GM10847 (cell line): ENCODE measurements around the gene RBM7.
A peak's percentile ranks its signal among the peaks of the same experiment; 100 is the strongest.

Experiments used
- POLR2A ChIP-seq: IDR thresholded peaks from 2 replicates; pipeline ENCODE4 v1.6.1; 2011; ENCODE audit not compliant: insufficient read length; ENCODE audit errors: extremely low read depth

The RBM7 gene, protein sequence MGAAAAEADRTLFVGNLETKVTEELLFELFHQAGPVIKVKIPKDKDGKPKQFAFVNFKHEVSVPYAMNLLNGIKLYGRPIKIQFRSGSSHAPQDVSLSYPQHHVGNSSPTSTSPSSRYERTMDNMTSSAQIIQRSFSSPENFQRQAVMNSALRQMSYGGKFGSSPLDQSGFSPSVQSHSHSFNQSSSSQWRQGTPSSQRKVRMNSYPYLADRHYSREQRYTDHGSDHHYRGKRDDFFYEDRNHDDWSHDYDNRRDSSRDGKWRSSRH

DNA sequence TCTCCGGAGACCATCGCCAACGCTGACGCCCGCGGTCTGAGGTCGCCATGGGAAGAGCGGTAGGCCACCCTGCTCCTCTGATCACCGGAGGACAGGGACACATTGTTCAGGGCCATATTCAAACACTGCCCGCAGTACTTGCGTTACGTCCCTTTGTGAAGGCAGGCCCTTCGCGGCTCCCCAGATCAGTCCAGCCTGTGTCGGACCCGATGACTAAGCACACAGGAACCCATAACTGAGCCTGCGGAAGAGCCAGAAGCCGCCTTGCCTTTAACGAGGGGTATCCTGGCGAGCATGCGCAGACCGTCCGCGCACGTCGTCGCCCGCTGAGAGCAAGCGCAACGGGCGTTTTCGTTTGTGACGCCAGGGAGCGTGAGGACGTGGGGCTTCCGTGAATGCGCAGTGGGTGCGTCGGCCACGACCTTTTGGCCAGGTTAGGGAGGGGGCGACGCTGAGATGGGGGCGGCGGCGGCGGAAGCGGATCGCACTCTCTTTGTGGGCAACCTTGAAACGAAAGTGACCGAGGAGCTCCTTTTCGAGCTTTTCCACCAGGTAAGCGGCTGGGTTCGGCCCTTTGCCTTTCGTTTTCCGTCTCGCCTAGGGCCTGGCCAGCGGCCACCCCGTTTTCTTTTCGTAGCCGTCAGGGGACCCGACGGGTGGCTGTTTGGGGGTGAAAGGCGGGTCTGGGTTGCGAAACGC, at the start of gene RBM7, which contains the start of gene C11orf71:
Gene RBM7, plus strand, starts transcription at position 451 of the 699 bp plus-strand sequence. Its CDS starts 6 bp downstream, at position 457.
Gene C11orf71, minus strand, starts transcription at position 296 of the 699 bp plus-strand sequence. Its CDS starts 180 bp downstream, at position 116.
- peak; percentile 97 for TF ChIP-seq POLR2A

DNA sequence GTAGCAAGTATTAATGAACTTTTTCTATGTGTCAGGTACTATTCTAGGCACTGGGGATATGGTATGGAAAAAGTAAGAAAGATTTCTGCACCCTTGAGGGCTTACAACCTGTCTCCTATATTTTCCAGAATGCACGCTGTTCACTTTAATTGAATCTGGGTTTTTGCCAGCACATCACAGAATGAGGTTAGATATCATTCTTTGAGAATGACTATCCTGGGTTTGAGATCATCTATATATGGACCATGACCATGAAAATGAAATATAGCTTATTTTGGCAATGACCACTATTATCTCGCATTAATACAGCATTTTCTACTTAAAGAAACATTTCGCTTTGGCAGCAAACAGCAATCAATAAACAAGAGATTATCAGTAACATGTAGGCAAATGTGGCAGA, 47.0 kb upstream of the RBM7 start:
- TF ChIP-seq POLR2A, result no peak

DNA sequence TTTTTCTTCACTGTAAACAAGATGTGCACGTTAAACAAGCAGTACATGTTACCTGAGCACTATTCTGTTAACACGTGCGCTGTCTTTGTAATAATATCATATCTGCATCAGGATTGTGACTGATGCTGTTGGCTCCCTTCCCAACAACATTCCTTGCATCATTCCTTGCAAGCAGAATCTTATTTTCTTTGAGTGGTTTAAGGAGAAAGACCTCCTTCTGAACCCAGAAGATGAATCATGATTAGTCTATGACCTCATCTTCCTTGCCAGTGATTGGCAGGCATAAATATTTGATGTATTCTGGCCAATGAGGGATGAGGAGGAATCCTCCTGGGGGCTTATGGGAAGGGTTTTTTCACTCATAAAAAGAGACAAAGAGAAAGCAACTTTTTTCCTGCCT, 46.4 kb upstream of the RBM7 start:
- no peak for TF ChIP-seq POLR2A

DNA sequence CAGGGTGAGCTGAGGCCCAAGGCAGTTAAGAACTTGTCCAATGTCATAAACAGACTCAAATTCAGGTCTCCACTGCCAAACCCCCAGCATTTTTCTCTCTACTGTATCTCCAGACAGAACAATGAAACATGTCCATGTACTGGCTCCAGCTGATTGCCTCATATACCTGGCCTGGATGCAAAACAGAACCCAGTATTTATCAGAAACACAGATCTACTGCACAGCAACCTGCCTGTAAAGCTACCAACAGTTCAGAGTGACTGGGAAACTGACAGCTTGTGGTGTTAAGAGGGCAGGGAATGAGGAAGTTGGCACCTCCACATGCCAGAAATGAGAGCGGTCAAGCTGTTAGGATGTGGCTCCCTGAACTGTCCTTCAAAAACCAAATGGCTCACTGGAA, 41.8 kb upstream of the RBM7 start:
- no peak for TF ChIP-seq POLR2A

DNA sequence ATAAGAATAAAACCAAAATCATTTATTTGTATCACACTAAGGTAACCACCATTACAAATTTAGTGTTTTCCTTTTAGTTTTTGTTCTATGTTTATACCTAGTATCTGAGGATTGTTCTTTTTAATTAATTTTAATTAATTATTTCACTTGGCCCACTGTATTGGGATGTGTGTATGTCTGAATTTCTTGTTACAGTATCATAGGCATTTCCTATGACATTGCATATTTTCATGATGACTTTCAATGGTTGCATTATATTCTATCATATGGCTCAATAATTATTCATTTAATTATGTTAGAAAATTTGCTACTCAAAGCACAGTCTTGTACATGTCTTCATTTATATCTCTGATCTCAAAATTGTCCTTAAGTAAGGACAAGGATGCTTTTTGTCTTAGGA, 41.1 kb upstream of the RBM7 start:
- no peak for TF ChIP-seq POLR2A

DNA sequence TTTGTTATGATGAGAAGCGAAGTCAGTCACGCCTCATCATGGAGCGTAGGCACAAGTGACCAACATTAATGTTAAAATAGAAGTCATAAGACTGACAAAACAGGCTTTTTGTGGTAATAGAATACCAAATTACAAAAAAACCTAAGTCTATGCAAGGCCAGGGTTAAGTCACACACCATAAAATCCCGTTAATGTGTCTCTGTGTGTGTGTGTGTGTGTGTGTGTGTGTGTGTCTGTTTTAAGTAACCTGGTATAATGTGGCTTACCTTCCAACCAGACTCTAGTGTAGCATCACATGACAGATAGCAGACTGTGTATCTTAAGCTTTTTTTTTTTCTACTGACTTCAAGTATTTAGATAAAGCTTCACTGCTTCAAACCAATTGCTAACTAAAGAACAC, 38.1 kb upstream of the RBM7 start:
- TF ChIP-seq POLR2A, result no peak

DNA sequence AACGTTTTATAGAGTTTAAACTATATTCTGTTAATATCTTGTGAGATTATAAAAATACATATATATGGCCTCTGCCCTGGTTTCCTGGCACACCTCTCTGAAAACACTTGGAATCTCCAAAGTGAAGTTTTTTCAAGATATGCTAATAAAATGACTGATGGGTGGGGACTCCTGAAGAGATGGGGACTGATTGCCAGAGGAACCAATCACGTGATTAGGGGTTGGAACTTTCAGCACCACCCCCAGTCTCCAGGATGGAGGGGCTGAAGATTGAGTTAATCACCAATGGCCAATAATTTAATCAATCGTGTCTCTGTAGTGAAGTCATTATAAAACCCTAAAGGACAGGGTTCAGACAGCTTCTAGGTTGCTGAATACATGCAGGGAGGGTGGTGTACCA, 37.5 kb upstream of the RBM7 start:
- TF ChIP-seq POLR2A, result no peak

DNA sequence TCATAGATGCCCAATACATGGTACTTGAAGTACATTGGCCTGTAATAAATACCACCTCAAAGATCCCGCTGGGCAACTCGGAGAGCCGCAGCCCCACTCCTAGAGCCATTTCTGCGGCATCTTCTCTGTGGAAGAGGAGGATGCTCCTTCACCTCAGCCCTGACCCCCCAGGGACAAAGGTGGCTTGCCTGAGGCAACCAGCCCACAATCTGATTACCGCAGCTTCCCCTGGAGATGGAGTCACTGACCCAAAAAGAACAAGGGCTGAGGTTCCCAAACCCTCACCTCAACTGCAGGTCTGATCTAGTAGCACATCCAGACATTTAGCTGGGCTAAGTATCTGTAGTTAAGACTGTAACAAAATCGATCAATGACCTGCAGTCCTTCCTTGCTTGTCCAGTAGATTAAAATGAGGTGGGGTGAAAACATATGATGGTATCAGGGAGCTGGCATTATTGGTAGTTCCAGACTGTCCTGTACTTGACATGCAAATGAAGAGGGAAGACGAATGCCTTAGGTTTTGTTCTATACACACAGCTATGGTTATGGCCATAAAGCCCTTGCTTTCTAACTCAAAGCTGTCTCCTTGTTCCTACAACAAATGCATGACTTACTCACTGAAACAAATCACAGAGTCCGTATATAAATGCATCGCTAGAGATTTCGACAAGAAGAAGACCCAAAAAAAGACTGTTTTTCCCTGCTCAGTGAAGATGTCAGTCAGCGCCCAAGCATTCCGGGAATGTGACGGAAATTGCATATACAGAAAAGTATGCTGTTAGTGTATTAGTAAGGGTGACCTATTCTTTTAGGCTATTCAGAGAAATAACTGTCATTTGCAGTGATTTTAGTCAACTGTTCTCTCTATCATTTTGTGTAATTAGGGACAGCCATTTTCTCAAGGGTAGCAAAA, 33.9 kb upstream of the RBM7 start:
- TF ChIP-seq POLR2A, result no peak

DNA sequence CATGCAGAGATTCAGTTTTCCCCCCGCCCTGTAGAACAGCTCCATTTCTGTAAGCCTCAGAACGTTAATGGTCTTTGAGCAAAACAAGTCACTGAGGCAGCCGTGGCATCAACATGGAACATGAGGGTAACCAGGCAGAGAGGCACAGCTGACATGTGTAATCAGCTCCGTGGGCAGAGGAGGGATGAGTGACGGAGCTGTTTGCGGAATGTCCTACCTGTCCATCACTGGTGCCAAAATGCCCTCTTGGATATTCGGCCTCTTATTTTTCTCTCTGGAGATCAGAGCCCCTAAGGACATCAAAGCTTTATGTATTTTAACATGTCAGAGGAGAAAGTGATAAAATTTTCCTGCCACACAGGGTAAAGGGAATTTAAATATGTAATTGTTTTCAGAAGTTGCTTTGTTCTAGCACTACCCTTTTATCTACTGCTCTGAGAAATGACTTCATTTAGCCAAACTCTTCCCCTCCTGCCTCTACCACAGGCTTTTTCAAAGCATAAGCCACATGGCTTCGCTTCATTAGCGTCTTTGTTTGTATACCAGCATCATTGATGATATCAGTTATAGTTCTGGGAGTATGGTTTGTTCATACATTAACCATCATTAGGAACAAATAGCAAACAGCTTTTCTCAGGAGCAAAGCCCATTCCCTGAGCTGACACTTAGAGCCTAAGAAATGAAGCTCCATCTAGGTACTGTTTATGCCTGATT, 33.1 kb upstream of the RBM7 start:
- TF ChIP-seq POLR2A, result no peak

DNA sequence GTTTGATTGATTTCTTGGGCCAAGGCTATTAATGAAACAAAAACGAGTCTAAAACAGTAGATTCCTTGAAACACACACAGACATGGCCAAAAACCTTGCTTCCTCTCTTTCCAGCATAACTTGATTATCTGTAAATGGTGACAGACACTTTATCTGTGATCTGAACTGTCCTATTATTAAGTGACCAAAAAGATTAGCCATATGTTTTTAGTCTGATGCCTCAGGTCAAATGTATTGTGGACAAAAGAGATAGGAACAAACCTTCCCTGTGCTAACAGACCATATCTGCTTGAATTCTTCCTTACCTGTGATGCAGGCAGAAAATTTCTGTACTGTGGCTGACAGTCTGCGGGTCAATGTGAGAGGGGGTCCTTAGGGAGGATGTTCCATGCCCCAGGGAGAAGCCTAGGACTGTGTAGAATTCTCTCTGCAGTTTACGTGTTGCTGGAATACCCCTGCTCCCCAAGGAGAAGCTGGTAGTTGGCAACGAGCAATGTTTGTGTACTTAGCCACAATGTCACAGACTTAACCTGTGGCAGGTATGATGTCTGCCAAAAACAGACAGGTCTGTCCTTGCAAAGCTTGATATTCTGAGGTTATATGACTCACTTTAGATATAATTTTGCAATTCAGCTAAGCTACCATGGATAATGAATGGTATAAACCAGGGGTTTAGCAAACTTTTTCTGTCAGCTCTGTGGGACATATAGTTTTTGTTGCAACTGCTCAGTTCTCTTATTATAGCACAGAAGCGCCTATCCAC, 31.4 kb upstream of the RBM7 start:
- no peak for TF ChIP-seq POLR2A

DNA sequence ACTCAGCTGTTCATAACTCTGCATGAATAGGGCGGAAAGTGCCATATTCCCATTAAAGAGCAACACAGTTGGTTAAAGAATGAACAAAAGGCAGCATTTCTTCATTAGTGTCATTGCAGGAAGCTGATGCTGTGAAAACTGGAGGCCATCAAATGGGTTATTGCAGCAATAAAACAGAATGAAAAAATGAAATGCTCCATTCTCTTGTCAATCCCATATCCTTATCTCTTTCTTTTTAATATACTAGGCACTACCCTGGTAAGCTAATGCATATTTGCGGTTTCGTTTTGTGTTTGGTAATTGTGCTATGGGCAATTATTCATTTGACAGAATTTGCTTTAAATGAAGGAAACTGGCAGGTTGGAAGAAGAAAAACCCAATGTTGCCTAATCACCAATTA, 25.4 kb upstream of the RBM7 start:
- TF ChIP-seq POLR2A, result no peak

DNA sequence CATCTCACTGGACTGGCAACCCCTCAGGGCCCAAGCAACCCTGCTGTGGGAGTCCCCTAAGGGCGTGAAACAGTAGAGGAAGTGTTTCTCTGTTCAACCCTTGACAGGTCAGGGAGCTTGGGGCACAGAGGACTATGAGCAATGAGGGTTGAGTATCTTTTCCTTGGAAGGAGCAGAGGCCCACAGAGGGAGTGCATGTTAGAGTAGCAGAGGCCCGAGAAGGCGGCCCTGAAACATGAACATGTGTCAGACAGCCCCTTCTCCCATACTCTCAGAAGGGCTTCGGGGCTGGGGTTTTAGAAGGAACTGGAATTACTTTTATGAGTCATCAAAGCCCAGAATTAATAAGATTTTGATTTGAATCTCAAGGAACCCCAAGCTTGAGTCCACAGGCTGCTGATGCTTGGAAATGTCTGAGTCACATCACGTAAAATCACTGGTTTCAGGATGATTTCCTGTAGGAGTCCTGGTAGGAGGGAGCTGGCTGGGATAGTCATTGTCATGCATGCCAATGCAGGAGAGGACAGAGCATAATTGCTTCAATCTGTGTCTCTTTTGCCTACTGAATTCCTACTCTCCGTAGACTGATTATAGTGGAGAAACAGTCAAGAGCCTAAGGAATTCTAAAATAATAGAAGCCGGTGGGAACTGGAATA, 22.7 kb upstream of the RBM7 start:
- TF ChIP-seq POLR2A, result no peak

DNA sequence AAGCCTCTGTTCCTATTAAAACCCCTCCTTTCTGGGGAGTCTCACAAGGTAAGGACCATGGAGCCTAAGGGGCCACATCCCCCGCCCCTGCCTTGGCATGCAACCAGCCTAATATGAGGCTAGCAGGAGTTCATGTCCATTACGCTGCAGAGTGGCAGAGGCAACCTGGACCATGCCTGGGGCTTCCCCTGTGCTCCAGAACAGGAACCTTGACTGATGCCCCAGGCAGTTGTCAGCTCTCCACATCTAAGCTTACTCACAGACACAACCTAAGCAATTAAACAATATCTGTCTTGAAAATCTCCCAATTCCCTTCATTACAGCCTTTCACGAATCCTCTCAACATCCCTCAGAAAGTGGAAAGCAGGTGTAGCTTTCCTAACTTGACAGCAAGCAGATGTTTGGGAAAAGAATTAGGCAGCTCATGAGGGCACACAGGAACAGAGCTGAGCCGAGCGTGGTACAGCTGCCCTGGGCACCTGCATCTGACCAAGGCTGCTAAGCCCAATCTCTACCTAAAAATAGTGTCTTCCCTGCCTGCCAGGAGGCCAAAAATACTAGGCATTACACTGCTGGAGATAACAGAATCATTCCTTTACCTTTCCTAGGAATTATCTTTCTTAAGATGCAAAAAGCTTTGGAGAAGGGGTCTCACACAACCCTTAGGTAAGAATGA, 20.9 kb upstream of the RBM7 start:
- no peak for TF ChIP-seq POLR2A
